AG09309 (cell line): ENCODE measurements around the gene PIN4.
"Not testable (repeated sequence)": the region's sequence is repeated elsewhere in the genome, so short reads cannot be mapped to it uniquely, and the experiment has no call there.

Source experiments
- DNase-seq: peaks from one replicate; pipeline ENCODE4 v3.0.0-alpha.2; 2010; ENCODE audit warnings: low read depth
- H3K4me3 ChIP-seq: 2 replicates; pipeline ENCODE4 v1.5.1; 2011; ENCODE audit warnings: mild to moderate bottlenecking, low read depth, low read length, moderate library complexity; ENCODE audit not compliant: control insufficient read depth
- CTCF ChIP-seq: IDR thresholded peaks from 2 replicates; pipeline ENCODE4 v1.5.1; 2011; ENCODE audit warnings: mild to moderate bottlenecking, low read depth, low read length, inconsistent platforms; ENCODE audit not compliant: insufficient read depth, control insufficient read depth; ENCODE audit errors: missing control alignments

Gene PIN4

GRCh38 chrX:72216973-72217372 lies 35.4 kb downstream of the PIN4 start:
- no peak overlapping the region for H3K4me3 ChIP-seq
- DNase-seq, result no peak
- no peak for TF ChIP-seq CTCF

GRCh38 chrX:72220375-72220774 lies 38.8 kb downstream of the PIN4 start:
- not testable (repeated sequence) for H3K4me3 ChIP-seq, DNase-seq

GRCh38 chrX:72230290-72230689 lies 48.7 kb downstream of the PIN4 start:
- no peak overlapping the region for H3K4me3 ChIP-seq
- DNase-seq, result no peak
- TF ChIP-seq CTCF, result no peak

- DNase-seq, result no peak
- no peak for TF ChIP-seq CTCF
- no peak overlapping the region for H3K4me3 ChIP-seq
These were observed 55.3 kb downstream of the PIN4 start for GRCh38 chrX:72236841-72237240.

DNA sequence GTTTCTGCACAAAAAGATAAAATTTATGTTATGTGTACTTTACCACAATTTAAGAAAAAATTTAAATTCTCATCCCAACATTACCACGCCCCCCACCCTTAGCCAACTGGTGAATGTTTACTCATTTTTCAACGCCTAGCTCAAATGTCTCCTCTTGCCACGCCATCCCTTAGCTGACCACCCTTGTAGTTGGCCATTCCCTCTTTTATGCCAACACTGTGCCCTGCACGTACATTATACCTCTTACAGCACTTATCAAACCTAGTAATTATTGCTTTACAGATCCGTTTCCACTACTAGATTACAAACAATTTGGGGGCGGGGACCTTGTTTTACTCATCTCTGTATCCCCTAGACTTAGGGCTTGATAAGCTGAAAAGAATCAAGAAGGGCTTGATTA lies 56.6 kb downstream of the PIN4 start:
- no peak for TF ChIP-seq CTCF
- DNase-seq, result no peak
- H3K4me3 ChIP-seq, result peak overlapping the region; percentile 49

DNA sequence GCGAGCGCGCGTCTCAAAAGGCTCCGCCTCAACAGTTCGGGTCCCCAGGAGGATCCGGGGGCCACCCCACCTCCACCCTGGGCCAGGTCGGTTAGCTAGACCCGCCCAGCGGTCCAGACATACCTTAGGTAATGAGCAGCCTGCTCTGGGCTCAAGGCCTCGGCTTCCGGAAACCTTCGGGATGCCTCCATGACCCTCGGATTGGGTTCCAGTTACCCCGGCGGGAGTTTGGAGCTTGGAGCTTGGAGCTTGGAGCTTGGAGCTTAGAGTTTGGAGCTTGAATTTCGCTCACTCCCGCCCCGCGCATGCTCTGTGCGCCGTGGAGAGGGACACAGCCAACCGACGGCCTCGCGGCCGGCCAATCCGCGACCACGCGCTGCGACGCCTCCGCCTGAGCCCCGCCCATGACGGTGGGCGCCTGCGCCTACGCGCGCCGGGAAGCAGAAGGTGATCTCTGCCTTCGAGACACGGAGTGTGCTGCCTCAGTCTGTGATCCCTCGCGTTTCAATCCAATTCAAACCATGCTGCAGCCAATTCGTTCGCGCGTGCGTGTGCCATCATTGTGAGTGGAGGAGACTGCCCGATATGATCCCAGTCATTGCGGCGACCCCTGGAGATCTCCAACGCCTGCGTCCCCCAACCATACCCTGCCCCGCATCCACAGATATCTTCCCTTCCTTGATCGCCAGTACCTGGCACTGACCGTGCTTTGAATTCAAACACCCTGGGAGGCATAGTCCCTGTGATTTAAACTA lies 57.3 kb downstream of the PIN4 start, which contains the start of gene ERCC6L:
TSS of gene ERCC6L (minus strand) at position 307 of the 755 bp plus-strand sequence. CDS start at position 191, 116 bp downstream.
- no peak for TF ChIP-seq CTCF
- peak; percentile 27 for DNase-seq
- H3K4me3 ChIP-seq, result peak within 1 kb of the TSS; percentile 49

GRCh38 chrX:72240976-72241375 lies 59.4 kb downstream of the PIN4 start:
- no peak for DNase-seq
- TF ChIP-seq CTCF, result no peak
- H3K4me3 ChIP-seq, result no peak overlapping the region
